AG09319 (cell line): ENCODE results near the gene CD248.

Experiments
- DNase-seq: peaks from one replicate; pipeline ENCODE4 v3.0.0-alpha.2; 2010; ENCODE audit warnings: low read depth; ENCODE audit errors: extremely low read depth
- TF ChIP-seq, protein P1 (sequence below): IDR thresholded peaks from 2 replicates; pipeline ENCODE4 v1.5.1; 2011; ENCODE audit warnings: low read depth, mild to moderate bottlenecking, inconsistent platforms, low read length, moderate library complexity

The CD248 gene

DNA sequence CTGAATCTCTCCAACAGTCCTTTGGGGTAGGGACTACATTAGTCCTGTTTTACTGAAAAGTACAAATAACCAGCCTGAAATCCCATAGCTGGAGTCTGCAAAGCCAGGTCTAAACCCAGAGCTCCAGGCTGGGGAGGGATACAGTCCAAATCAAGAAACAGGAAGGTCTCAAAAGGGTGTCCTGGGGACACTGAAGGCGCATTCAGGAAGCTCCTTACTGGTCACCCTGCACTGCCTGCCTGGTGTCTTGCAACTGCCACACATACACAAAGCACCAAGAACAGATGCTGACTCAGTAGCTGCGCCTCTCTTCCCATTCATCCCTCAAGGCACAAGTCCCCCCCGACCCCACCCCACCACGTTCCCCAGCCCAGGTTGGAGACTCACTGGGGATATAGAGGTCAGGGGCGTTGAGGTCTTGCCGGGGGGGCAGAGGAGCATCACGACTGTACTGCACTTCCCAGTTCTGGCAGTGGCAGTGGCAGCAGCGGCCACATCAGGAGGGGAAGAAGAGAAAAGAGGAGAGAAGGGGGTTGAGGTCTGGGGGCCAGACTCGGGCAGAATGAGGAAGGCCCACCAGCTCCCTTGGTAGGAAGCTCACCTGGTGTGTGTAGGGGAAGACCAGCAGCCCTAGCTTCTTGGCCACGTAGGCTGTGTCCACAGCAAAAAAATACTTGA, 29.5 kb downstream of the CD248 start:
- TF ChIP-seq, protein P1, sequence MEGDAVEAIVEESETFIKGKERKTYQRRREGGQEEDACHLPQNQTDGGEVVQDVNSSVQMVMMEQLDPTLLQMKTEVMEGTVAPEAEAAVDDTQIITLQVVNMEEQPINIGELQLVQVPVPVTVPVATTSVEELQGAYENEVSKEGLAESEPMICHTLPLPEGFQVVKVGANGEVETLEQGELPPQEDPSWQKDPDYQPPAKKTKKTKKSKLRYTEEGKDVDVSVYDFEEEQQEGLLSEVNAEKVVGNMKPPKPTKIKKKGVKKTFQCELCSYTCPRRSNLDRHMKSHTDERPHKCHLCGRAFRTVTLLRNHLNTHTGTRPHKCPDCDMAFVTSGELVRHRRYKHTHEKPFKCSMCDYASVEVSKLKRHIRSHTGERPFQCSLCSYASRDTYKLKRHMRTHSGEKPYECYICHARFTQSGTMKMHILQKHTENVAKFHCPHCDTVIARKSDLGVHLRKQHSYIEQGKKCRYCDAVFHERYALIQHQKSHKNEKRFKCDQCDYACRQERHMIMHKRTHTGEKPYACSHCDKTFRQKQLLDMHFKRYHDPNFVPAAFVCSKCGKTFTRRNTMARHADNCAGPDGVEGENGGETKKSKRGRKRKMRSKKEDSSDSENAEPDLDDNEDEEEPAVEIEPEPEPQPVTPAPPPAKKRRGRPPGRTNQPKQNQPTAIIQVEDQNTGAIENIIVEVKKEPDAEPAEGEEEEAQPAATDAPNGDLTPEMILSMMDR: no peak
- DNase-seq: no peak

DNA sequence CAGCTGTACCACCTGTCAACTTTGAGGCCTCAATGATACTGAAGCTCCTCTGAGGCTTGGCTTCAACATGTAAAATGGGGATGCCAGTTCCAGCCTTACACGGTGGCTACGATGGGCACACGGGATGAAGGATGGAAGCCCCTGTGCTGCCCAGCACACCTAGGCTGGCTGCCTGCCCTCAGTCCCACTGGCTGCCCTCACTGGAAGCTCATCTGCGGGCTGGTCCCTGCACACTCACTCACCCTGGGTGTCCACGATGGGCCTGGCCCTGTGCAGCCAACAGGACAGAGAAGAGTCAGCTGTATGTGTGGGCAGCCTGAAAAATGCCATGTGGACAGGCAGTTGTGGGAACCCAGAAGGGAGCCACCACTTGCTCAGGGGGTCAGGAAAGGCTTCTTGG, 30.1 kb downstream of the CD248 start:
- no peak for DNase-seq
- TF ChIP-seq, protein P1: no peak

DNA sequence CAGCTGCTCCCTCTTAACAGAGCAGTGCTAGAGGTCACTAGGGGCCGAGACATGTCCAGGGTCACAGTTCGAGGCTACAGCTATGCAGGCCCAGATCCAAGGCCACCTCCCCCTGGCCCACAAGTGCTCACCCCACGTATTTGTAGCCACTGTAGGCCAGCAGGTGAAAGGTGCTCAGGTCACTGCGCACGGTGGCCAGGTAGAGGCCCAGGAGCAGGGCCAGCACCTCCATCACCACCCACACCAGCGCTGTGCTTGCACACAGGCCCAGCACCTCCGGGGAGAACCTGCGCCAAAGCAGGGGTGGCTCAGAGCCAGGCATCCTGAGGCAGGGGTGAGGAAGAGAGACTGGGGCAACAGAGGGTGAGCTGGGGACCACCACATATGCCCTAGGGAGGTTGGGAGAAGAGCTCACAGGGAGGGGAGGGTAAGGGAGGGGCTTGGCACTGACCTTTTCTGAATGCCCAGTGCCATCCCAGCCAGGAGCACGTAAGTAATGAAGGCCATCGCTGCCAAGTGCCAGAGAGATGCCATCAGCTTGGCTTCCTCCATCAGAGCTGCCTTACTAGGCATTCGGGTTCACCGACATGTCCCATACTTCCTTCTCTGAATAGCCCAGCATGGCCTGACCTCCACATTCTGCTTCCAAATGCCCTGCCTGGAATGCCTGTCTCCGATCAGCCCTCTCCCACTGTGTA, 31.4 kb downstream of the CD248 start:
- DNase-seq: no peak
- TF ChIP-seq, protein P1: no peak

DNA sequence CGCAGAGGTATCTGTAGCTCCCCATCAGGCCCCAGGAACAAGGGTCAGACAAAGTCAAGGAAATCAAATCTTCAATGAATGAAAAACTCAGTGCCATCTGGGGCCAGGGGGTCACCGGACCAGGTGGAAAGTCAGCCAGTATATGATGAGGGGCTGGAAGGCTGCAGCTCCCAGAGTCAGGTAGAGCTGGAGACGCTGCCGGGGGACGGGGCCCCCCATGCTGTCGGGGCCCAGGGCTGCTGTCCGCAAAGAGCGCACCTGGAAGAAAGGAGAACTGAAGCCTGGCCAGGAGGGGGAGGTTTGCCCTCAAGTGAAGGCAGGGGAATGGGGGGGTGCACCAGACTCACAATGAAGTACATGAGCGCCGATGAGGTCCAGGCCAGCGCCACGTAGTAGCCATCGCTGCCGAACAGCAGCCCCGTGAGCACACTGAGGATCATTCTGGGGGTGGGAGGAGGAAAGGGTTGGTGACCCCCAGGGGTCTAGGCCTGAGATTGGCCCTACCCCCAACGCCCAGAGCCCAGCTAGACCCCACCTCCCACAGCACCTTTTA, 32.2 kb downstream of the CD248 start:
- TF ChIP-seq, protein P1: no peak
- no peak for DNase-seq

DNA sequence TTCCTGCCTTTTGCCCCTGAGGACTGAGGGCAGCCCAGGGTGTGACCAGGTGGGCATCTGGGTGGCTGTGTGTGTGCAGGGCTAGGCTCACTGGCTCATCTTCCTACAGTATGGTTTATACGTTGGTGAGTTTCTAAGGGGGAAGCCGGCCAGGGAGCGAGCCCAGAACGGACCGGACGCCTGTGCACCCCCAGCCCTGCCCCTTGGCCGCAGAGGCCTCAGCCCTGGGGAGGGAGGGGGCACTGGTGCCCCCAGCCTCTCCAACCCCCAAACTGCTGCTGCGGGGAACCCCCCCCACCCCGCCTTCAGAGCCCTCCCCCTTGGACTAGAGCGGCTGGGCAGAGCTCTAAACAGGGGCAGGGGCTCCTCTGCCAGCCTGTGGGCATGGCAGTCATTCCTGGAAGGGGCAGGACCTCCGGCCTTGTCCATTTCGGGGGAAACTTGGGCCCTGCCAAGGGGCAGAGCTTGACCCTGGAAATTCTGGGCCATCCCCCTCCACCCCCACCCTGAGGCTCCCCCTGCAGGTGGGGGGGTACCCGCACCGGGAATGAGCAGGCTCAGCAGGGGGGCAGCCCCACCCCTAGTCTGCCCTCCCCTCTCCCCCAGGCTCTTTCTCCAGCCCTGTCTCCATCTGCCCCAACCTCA, 33.3 kb downstream of the CD248 start:
- TF ChIP-seq, protein P1: no peak; the same call in 1 of the 2 replicates
- no peak for DNase-seq

DNA sequence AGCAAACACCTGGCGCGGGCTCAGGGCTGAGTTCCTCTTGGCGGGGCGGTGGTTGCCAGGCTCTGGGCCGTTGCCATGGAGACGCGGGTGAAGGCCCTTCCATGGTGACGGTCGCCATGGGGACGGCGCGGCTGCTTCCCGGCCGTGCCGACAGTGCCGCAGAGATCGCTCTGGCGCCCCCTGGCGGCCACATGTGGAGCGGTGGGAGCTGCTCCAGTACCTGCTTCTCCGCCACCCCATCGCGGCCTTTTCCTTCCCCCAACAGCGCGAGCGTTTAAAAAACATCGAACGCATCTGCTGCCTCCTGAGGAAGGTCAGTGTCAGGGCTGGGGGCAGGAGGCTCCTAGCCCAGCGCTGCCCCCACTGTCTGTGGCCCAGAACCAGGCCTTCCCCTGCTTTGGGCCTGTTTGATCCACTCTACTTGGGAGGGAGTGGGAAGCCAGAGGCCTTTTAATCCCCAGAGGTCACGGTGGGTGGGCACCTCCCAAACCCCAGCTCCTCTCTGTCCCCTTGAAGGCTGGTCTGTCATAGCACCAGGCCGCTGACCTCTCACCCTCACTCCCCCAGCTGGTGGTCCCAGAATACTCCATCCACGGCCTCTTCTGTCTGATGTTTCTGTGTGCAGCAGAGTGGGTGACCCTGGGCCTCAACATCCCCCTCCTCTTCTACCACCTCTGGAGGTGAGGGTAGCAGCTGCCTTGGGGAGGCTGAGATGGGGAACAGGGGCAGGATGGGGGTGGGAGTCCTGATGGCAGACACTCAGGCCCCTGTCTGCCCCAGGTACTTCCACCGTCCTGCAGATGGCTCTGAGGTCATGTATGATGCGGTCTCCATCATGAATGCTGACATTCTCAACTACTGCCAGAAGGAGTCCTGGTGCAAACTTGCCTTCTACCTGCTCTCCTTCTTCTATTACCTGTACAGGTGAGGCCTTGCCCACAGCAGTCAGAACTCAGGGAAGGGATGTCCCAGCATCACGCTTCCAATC, 34.1 kb downstream of the CD248 start:
- TF ChIP-seq, protein P1: peak; percentile 95
- DNase-seq: peak; percentile 83
